ENCODE measurements around the gene ATP6V1A. TPM values are rescaled to one million over a fixed set of nuclear protein-coding genes. Genes with fewer than 3 reads are reported as not detected.

Gene ATP6V1A
- total and polyA plus RNA-seq, 12 donors: 7.1 to 40.8 (median 18.6) TPM

- Histone ChIP-seq H3K4me3 (no peak overlapping the region), H3K4me1 (peaks cover 0 to 16% (median 0%) of the 10 kb centered on the region in 9 donors), H3K27me3 (no peaks in the 10 kb centered on the region), H3K27ac (no peak overlapping the region), H3K9me3 (peaks cover 0 to 19% (median 5%) of the 10 kb centered on the region in 11 donors), H3K36me3 (no peaks in the 10 kb centered on the region)
- 86 to 89% methylated on average over 5 of the region's 5 CpGs for WGBS, 2 donors
- ATAC-seq (no peak), DNase-seq (no peak)
- TF ChIP-seq CTCF (IDR thresholded peaks at IDR 0.05): no peak
- intact Hi-C loops (cut with DNase I): loop anchor here in 3 of 10 donors (10.0 kb wide), 3 partner anchors 82 to 322 kb away; no protein-coding TSS in a partner anchor
Observed at GRCh38 chr3:113832477-113833164, 85.8 kb downstream of the ATP6V1A start.

DNA sequence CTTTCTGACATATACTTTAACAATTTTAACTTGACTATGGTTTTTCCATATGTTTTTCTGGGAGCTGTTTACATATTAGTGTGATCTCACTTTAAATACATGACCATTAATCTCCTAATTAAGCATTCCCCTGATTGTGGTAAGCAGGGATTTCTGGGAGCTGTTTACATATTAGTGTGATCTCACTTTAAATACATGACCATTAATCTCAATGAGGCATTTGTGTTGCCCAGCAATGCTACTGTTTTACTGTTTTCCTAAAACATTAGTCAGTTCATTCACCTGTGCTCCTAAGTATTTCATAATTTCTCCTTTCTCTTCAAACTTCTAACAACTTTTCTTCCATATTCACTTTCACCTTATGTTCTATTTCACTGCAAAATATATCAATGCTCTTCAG lies 88.1 kb downstream of the ATP6V1A start:
- DNase-seq: no peak
- Histone ChIP-seq H3K4me3 (no peak overlapping the region), H3K36me3 (no peaks in the 10 kb centered on the region), H3K27me3 (no peaks in the 10 kb centered on the region), H3K27ac (no peak overlapping the region), H3K4me1 (peaks cover 0 to 19% (median 2%) of the 10 kb centered on the region in 9 donors), H3K9me3 (peaks cover 0 to 19% (median 5%) of the 10 kb centered on the region in 11 donors)
- ATAC-seq: no peak
- intact Hi-C loops (cut with DNase I): loop anchor here in 6 of 10 donors (5.0 to 10.0 kb wide), 7 partner anchors 77 to 1977 kb away; partner anchors contain the start of genes ATP6V1A (in 1 of the 6) and NAA50 (in 1 of the 6)
- no peak for TF ChIP-seq CTCF (IDR thresholded peaks at IDR 0.05)

DNA sequence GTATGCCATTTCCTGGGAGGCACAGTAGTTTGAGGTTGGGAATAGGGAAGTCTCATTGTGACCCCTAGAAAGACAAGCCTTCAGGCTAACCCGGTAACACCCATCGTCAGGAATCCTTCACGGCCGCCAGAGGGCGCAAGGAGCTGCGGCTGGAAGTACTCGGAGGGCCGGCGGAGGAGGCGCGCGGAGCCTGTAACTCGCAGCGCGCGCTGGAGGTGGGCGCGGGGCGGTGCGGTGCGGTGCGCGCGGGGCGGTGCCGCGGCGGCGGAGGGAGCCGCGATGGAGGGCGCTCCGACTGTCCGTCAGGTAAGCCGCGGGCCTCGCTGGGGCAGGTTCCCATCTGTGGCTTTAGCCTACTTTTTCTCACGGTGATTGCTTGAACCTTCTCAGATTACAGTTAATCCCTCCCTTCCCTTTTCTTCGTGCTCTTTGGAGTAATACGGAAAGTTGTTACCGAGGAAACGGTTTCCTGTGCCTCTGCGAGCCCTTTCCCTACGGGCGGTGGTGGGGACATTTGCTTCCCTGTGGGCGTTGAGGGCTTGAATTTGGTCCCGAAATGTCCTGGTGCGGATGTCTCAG lies 91.9 kb downstream of the ATP6V1A start, which contains the start of gene GRAMD1C:
GRAMD1C (plus strand) TSS at position 158 of the 579 bp plus-strand sequence; CDS start at position 280, 122 bp downstream.
- Histone ChIP-seq H3K4me1 (peaks cover 0 to 9% (median 2%) of the 10 kb centered on the region in 9 donors), H3K27me3 (no peaks in the 10 kb centered on the region), H3K4me3 (peak within 1 kb of the TSS; percentile 14 to 79 (median 60)), H3K36me3 (no peaks in the 10 kb centered on the region), H3K27ac (peak within 1 kb of the TSS in 6 of 10 donors; percentile 43 to 71 (median 58)), H3K9me3 (no peaks in the 10 kb centered on the region)
- WGBS, 2 donors: 1% methylated on average over 43 to 48 of the region's 48 CpGs
- ATAC-seq (peak; percentile 91 to 99 (median 98)), DNase-seq (peak; percentile 82 to 86)
- peak; percentile 72 to 91 (median 84) for TF ChIP-seq CTCF (IDR thresholded peaks at IDR 0.05)
- intact Hi-C loops (cut with DNase I): loop anchor here in 6 of 10 donors (2.0 to 10.0 kb wide), 9 partner anchors 74 to 1974 kb away; partner anchors contain the start of genes ATP6V1A (in 1 of the 6) and NAA50 (in 1 of the 6)

- DNase-seq: no peak
- Histone ChIP-seq H3K27ac (peak overlapping the region in 2 of 10 donors; percentile 58 to 71), H3K4me3 (peak overlapping the region; percentile 14 to 79 (median 60)), H3K36me3 (no peaks in the 10 kb centered on the region), H3K4me1 (peaks cover 0 to 9% (median 2%) of the 10 kb centered on the region in 9 donors), H3K9me3 (no peaks in the 10 kb centered on the region), H3K27me3 (no peaks in the 10 kb centered on the region)
- no peak for TF ChIP-seq CTCF (IDR thresholded peaks at IDR 0.05)
- 45 to 76% methylated on average over 2 of the region's 2 CpGs for WGBS, 2 donors
- intact Hi-C loops (cut with DNase I): loop anchor here in 6 of 10 donors (2.0 to 10.0 kb wide), 9 partner anchors 73 to 1973 kb away; partner anchors contain the start of genes ATP6V1A (in 1 of the 6) and NAA50 (in 1 of the 6)
- ATAC-seq: no peak
Observed at GRCh38 chr3:113839551-113839950, 92.7 kb downstream of the ATP6V1A start.

Measured in heart right ventricle (tissue), 16 donors.